Urothelium cell line (cell line): ENCODE data around the gene CISD1.
A peak's percentile ranks its signal among the peaks of the same experiment; 100 is the strongest.

Experiments used
- DNase-seq: peaks from one replicate; pipeline ENCODE4 v3.0.0; 2011; ENCODE audit warnings: low spot score, mixed read lengths
- FAIRE-seq: peaks from 2 replicates; lab custom pipeline; 2011; peaks lifted over from hg19 to GRCh38; lab: Jason Lieb, UNC

Gene CISD1

DNA sequence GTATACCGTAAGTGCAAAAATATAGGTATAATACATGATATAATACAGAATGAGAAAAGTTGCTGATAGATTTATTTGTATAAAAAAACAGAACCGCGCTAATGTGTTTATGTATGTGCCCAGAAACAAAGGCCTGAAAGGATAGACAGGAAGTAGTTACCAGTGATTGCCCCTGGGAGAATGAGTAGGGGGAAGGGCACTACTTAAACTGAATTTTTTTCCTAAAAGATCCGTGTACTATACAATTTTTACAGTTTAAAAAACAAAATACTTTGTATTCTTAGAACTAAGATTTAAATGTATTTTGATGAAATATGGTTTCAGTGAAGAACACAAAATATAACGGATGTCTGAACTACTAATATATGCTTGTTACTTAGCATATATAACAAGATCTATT lies 4.2 kb upstream of the CISD1 start:
- DNase-seq = no peak
- no peak for FAIRE-seq

DNA sequence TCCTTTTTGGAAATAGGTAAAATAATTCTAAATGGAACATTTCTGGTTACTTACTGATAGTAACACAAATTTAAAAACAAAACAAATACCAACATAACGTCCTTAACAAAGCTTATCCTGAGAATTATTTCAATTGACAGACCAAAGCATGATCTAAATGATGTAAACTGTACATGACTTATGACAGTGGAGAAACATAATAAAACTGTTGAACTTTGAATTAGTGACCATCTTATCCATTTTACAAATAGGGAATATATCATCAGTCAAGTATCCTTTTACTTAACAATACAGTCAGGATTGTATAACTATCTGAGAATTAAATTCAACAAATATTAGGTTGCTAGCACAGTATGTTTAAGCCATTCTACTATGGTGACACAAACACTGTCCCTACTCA lies 3.7 kb upstream of the CISD1 start:
- FAIRE-seq (no peak), DNase-seq (no peak)

DNA sequence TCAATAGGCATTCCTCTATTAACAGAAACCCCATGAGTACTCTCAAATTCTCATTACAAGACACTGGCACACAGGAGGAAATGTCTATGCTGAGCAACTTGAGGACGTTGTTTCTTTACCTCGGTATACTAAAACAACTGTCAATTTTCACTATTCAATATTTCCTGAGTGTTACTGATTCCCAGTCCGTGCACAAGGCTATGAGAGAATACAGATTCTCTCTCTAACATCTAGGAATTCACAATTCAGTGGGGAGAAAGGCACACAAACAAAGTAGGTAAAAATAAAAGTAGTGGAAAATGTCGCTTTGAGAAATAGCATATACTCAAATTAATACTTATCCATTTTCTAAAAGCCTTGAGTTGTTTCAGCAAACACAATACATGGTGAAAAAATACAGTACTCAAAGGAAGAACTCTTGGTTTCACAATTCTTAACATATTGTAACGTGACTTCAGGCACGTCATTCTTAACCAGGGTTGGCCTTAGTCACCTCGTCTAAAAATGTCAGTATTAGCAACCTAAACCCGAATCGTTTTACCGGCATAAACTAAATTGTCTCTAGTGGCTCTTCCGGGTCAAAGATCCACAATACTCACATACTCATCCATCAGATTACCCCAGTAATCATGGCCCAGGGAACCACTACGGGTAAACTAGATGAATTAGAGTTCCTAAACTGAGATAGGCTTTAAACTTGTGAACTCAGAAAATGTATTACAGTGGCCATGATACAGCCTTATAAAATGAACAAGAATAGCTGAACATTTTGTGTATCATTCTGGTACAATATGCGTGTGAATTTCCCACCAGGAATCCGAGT lies 2.7 kb upstream of the CISD1 start:
- DNase-seq = no peak
- FAIRE-seq = peak; percentile 5

DNA sequence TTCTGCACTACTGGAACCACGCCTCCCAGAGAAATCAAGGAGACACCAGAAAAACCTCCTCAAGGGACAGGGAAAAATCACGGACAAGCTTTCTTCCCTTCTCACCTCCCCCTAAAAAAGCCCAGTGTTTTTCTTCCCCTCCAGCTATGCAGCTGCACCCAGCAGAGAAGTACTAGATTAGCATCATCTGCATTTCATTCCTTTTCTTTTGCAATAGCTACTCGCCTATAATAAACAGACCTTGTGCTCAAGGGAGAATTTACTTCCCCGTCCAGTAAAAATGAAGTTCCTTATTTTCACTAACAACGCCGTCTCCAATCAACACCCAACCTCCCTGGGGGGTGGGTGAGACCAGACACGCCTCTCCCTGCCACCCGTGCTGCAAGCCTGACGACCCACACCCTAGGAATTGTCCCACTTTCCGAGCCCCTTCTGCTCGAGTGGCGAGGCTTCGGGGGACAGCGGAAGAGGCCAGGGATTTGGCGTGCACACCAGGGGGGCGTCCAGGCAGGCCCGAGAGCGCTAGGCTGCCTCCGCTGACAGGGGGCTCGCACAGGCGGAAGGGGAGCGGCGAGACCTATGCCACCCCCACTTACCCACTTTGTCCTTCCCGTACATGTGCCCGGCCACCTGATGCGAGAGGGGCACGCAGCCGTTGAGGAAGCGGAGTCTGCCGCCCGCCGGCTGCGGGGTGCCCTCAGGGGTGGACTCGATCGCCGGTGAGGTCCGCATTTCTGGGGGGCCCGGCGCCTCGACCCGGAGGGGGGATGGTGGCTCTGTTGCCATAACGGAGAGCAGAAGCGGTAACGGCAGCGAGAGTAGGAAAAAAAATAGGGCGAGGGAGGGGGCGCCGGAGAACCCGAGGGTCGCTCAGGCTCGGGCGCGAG lies 1.9 kb upstream of the CISD1 start:
- FAIRE-seq = no peak
- peak; percentile 26 for DNase-seq

DNA sequence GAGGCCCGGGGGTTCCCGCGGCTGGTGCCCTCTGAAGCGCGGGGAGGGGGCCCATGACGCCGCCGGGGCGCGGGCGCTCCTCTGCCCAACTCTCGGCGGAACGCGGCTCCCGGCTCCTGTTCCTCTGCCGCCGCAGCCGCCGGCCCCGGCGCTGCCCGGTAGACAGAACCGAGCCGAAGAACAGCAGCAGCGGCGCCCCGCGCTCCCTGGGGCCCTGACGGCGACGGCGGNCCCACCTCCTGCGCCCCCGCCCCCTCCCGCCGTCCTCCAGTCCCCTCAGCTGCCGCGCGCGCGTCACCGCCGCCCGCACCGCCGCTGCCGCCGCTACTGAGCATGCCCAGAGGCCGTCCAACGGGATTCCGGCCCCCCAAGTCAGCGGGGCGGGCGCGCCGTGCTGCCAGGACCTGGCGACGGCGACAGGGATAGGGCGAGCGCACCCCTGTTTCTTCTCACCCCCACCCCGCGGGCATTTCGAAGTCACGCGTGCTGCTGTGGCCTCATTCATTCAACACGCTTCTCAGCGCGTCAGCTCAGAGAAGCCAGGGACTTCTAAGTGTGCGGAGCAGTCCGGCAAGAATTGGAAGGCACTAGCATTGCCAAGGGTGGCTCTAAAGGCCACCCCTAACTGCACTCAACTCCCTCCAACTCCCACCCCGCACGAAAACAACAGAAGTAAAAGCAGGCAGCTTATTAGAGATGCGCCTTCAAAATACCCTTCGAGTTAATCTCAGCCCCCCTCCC lies 1.1 kb upstream of the CISD1 start, which contains the start of gene IPMK:
TSS of gene IPMK (minus strand) at position 182 of the 741 bp plus-strand sequence. CDS start 283 bp downstream, outside the sequence.
- FAIRE-seq (peak; percentile 88), DNase-seq (peak; percentile 92)

DNA sequence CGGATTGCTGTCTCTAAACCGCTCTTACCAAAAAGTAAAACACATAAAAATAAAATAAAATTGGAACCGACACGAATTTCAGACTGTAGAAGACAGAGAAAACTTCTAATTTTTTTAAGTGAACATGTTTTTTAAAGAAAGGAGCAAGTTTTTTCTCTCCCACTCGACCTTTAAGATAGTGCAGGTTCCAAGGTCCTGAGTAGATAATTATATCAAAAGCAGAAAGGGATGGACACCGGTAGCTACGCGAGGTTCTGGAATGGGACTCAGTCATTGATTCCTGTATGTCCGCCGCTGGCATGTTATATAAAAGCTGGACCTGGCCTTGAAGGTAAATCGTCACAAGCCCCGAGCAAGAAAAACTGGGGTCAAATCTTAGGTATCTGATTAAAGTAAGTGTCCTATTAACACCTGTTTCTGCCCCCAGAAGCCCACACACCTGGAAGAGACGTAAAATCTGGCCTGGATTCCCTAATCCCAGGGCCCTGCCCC lies 462 bp upstream of the CISD1 start:
- FAIRE-seq = no peak
- no peak for DNase-seq

DNA sequence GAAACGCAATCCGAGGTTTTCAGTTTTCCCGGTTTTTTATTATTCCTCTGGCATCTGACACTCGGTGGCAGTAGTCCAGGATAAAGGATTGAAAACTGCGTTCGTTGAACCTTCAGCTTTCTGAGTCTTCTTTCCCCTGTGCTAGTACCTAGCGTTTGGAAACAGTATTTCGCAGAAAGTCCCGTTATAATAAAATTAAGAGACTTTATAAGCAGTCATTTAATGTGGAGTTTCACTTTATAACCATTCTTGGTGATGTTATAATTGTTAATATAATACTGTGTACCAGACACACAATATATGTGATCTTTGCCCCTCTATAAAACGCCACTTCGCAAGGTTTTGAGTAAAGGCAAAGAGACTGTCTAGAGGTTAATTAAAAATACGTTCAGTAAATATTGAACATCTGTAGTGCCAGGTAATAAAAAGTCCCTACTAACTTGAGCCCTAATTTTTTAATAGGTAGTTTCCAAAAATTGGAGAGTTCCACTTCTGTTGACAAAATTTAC lies 874 bp downstream of the CISD1 start:
- DNase-seq = no peak
- FAIRE-seq = no peak

DNA sequence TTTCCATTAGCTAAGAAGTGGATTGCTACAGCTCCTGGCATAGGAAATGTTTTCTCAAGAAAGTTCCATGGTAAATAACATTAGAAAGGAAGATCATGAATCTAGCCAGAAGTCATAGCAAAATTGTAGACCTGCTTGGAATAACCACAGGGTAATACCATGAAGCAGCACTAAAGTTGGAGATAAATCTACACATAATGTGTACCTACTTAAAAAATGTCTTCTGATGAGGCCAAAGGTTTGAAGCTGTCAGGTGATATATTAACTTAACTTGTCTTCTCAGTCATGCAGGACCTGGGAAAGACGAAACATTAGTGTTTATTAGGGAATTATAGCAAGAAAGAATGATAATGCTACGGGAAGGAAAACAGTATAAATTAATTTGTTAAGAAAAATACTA lies 6.3 kb downstream of the CISD1 start:
- no peak for FAIRE-seq
- DNase-seq = no peak

DNA sequence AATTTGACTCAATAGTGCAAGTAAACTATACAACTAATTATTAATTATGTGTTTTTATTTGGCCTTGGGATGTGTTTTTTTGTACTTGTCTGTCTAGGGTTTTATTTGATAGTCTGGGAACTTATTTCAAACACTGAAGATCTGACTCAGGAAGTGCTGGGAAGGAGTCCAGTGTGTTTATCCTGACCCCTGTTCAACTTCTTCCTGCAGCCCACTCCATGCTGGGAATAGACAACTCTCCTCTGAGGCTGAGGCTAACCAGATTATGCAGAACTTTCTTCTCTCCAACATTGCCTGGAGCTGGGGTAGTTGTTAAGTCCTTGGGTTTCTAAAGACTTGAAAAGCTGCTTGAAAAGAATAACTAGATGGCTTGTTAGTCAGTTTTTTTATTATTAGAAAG lies 6.9 kb downstream of the CISD1 start:
- no peak for FAIRE-seq
- DNase-seq = no peak

DNA sequence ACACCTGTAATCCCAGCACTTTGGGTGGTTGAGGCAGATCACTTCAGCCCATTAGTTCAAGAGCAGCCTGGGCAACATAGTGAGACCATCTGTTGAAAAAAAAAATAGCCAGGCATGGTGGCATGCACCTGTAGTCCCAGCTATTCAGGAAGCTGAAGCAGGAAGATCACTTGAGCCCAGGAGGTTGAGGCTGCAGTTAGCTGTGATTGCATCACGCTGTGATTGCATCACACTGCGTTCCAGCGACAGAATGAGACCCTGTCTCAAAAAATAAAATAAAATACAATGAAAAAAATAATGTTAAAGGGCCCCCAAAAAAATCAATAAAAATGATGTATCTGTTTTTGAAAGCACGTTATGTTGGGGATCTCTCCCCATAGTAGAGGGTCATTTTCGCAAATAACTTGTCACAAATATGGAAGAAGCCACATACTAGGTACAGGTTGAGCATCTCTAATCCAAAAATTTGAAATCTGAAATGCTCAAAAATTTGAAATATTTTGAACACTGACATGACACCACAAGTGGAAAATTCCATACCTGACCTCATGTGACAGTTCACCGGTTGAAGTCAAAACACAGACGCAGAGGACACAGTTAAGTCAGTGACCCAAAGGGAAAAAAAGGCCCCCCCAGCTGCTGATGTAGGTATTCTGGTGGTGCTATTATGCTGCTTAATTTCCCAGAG lies 9.5 kb downstream of the CISD1 start:
- FAIRE-seq (no peak), DNase-seq (no peak)

DNA sequence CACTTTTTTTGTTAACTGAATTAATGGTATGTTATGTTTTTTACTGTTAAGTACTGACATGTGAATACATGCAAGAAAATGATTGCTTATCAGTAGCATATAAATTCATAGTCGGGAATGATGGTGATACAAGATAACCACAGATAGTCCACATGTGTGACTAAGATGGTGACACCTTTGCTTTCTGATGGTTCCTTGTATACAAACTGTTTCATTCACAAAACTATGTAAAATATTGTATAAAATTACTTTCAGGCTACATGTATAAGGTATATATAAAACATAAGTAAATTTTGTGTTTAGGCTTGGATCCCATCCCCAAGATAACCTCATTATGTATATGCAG lies 10.0 kb downstream of the CISD1 start:
- DNase-seq (no peak), FAIRE-seq (no peak)

DNA sequence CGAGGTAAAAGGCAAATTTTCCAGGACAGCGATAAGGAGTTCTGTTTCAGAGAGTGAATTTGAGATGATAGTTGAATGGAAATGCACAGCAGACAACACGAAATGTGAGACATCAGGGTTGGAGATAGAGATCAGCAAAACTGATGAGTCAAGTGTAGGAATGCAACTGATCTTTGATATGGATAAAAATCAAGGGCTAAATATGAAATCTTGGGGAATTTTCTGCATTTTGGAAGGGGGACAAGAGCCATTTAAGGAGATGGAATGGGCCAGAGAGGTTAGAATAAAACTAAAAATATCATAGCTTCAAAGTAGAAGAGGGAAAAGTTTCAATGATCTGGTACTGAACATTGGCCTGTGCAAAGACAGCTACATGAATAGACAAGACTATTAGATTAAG lies 11.5 kb downstream of the CISD1 start:
- FAIRE-seq = no peak

DNA sequence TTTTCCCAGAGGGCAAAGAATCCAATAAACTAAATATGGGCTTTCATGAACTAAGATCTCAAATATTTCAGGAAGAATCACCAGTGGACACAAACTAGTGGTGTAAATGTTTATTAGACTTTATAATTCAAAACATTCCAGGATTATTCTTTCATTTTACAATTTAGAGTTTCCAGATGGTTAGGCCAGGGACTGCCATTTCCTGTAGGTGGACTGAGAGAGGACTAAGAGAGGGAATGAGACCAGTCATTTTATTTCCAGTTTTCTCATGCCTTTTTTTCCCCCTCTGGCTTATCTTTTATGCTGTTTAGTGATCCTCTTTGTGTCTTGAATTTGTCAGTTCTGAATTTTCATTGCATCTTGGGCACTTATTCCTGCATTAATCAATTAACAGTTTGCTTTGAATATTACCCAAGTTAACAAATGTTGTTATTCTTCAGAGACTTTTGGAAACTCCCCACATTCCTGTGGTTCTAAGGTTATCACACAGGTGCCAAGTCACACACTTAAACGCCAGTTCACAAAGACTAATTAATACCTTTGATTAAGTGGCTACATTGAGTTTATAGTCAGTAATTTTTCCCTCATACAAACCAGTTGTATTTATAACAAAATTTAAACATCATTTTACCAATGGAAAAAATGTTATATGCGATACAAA lies 12.3 kb downstream of the CISD1 start:
- FAIRE-seq (no peak), DNase-seq (no peak)

More for the DNA sequence above, 11.5 kb downstream of the CISD1 start:
- no peak for DNase-seq

DNA sequence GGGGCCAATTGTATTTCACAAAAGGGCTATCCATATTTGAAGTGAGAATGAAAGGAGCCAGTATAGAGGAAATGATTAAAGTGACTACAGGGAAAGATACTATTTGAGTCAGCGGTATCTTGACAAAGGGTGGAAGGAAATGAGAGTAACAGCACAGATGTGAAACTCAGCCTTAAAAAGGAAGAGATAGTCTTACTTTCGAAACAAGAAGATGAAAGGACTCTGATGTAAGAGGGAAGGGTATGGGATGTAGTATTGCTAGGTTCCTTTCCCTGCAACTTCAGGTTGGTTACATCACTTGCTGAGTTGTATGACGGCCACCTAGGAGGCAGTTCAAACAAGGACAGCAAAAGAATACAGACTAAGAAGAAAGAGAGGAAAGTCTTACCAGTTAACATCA lies 13.7 kb downstream of the CISD1 start:
- FAIRE-seq = peak; percentile 17
- DNase-seq = no peak

DNA sequence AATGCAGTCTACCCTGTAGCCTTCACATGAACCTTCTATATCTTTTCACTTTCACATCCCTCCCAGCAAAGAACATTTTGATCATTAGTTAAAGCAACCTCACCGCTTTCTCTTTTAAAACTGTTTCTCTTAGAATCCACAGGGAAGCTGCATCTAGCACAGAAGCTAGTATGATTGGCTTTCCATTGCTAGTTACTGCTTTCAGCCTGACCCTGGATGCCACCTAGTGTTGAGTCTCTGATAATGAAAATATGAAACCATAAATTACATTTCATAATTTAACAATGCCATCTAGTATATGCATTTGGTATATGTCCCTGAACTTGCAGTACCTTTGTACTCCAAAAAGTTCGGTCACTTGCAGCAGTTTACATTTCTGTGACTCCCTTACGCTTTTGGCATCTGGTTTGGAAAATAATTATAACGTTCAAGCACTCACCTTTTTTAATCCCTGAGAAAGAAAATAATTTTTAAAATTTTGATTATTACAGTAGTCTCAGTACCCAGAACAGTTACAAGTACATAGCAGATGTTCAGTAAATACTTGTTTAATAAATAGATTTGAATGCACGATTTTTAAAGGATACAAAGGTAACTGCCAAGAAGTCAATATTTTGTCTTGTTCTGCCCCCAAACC lies 22.7 kb downstream of the CISD1 start:
- DNase-seq = peak; percentile 33

DNA sequence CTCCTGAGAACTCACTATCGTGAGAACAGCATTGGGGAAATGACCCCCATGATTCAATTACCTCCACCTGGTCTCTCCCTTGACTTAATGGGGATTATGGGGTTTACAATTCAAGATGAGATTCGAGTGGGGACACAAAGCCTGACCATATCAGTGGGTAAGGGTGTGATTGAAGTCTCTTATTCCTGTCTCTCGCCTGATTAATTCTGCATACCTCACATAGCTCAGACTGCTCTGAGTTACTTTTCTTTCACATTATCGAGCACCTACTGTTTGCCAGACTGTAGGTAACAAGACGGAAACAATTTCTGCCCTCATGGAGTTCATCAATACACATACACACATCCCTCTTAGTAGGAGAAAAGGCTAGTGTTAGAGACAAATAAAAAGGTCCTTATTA lies 25.0 kb downstream of the CISD1 start:
- no peak for DNase-seq
- no peak for FAIRE-seq

More for the DNA sequence above, 22.7 kb downstream of the CISD1 start:
- no peak for FAIRE-seq

DNA sequence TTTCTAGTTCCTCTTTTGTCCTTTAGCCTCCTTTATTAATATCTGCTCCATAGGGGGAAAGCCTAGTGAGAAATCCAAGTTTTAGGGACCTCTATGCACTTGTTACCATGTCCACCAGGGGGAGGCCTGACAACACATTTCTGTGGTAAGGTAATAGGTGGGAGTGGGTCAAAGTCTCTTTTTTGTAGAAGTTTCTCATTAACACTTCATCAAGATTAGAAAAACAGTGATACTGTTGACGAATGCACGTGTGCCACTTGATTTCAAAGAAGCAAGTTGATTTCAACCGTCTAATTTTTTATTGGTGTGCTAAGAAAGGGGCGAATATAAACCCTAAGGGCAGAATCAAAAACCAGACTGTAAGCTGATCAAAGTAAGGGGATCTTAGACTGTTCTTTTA lies 30.6 kb downstream of the CISD1 start:
- no peak for FAIRE-seq
- DNase-seq = peak; percentile 60

DNA sequence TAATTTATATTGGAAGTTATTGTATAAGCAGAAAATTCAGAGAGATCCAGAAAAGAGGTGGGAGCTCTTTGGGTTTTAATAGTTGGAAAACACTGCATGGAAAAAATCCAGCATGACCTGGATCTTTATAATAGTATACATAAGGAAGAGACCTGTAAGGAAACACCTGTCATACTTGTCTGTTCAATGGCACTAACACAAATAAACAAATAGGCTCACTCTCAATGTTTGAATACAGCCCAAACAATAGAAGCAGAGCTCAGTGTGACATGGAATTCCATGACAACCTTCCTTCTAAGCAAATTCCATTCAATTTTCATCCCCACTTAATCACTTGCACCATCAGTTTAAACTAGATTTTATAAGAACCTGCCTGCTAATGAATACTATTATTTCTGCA lies 31.7 kb downstream of the CISD1 start:
- no peak for DNase-seq
- no peak for FAIRE-seq

DNA sequence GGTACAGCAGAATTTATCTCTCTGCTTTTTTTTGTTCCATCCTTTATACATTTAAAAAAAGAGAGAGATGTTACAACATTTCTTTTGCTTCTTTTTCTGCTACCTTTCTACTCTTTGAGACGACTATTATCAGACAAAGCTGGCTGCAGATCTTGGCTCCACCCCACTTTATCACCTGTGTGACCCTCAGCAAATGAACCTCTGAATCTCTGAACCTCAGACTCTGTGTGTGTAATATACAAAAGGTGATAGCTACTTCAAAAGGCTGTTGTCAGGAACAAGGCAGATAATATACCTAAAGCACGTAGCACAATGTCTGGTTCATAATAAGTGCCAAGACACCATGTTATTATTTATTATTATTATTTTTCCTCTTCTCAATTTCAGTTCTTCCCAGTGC lies 33.3 kb downstream of the CISD1 start:
- no peak for DNase-seq
- no peak for FAIRE-seq
